AG04449 (cell line): ENCODE results near the gene GALK1.

ENCODE experiments used
- CTCF ChIA-PET: fragments of 350-600 bp; formaldehyde crosslinking; extraction: SDS; loops from one replicate; lab custom pipeline; 2021; ENCODE audit warnings: antibody characterized with exemption; lab: Yijun Ruan, JAX
- POLR2A ChIA-PET: fragments of 400-600, 350-600 bp; formaldehyde crosslinking; extraction: SDS; loops from one replicate; lab custom pipeline; 2020; ENCODE audit warnings: antibody characterized with exemption, inconsistent platforms; lab: Yijun Ruan, JAX
- DNase-seq: peaks from one replicate; pipeline ENCODE4 v3.0.0-alpha.2; 2010; ENCODE audit warnings: low read depth, low spot score
- H3K4me3 ChIP-seq: 2 replicates; pipeline ENCODE4 v1.5.1; 2011; ENCODE audit warnings: low read depth, mild to moderate bottlenecking, control low read depth, low read length
- TF ChIP-seq, protein P1 (sequence below): IDR thresholded peaks from one replicate; pipeline ENCODE4 v1.5.1; 2011; ENCODE audit warnings: mild to moderate bottlenecking, moderate library complexity, low read length, control low read depth, inconsistent platforms; ENCODE audit not compliant: insufficient read depth; ENCODE audit errors: missing control alignments

GALK1 gene

DNA sequence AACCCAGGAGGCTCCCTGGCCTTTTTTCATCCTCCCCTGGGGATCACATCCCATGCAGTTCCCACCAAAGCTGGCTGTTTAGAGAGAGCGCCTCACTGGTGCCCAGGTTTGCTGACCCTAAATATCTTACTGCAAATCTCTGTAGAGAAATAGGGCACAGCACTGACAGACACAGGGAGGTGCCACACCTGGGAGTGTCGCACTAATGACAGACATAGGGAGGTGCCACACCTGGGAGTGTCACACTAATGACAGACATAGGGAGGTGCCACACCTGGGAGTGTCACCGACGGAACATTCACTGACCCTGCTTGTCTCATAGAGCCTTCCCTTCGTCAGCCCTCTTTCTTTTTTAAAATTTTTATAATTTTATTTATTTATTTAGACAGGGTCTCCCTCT lies 45.2 kb upstream of the GALK1 start:
- TF ChIP-seq, protein P1, sequence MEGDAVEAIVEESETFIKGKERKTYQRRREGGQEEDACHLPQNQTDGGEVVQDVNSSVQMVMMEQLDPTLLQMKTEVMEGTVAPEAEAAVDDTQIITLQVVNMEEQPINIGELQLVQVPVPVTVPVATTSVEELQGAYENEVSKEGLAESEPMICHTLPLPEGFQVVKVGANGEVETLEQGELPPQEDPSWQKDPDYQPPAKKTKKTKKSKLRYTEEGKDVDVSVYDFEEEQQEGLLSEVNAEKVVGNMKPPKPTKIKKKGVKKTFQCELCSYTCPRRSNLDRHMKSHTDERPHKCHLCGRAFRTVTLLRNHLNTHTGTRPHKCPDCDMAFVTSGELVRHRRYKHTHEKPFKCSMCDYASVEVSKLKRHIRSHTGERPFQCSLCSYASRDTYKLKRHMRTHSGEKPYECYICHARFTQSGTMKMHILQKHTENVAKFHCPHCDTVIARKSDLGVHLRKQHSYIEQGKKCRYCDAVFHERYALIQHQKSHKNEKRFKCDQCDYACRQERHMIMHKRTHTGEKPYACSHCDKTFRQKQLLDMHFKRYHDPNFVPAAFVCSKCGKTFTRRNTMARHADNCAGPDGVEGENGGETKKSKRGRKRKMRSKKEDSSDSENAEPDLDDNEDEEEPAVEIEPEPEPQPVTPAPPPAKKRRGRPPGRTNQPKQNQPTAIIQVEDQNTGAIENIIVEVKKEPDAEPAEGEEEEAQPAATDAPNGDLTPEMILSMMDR = no peak
- no peak for DNase-seq
- ChIA-PET POLR2A (no interaction called here), CTCF (no interaction called here)
- no peak overlapping the region for H3K4me3 ChIP-seq

DNA sequence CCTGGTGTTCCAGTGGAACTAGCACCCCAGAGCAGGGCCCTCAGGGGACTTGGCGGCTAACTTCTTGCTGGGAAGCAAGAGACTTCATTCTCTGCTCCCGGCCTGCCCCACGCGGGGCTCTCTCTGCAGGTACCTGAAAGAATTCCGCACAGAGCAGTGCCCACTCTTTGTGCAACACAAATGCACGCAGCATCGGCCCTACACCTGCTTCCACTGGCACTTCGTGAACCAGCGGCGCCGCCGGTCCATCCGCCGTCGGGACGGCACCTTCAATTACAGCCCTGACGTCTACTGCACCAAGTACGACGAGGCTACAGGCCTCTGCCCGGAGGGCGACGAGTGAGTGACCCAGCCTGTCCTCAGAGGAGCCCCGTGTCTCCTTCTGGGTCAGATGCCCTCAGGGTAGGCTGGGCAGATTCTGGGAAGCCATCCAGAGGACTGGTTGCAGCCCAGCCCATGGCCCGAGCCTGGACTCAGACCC lies 44.7 kb upstream of the GALK1 start:
- CTCF ChIA-PET = interaction anchor here (3.3 kb wide), 1 partner anchor 27 kb away, joined by 11 read pairs; no protein-coding TSS in a partner anchor
- TF ChIP-seq, protein P1 = no peak
- POLR2A ChIA-PET = interaction anchor here (1.0 kb wide), 1 partner anchor 30 kb away, joined by 5 read pairs; a partner anchor contains a TSS
- no peak for DNase-seq
- H3K4me3 ChIP-seq = no peak overlapping the region

GRCh38 chr17:75808905-75809621 lies 44.1 kb upstream of the GALK1 start:
- TF ChIP-seq, protein P1 = no peak
- ChIA-PET POLR2A (interaction anchor here (1.0 kb wide), 1 partner anchor 29 kb away, joined by 5 read pairs; a partner anchor contains a TSS), CTCF (interaction anchor here (0.6 to 3.3 kb wide), 2 partner anchors 24 to 26 kb away, joined by 3 to 11 read pairs; no protein-coding TSS in a partner anchor)

DNA sequence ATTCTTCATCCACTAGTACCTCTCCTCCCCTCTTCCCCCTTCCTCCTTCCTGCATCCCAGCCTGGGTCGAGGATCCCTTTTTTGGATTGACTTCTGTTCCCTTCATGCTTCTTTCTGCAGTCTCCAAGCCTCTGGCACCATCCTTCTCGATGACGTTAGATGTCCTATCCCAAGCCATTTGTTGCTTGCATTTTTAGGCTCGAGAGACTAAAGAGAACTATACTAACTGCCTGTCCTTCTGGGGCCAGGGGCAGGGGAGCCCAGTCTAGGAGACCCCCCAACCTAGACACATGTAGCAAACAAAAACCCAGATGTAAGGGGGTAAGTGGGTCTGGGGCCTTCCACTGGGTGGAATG lies 43.5 kb upstream of the GALK1 start:
- H3K4me3 ChIP-seq = no peak overlapping the region
- DNase-seq = no peak
- ChIA-PET POLR2A (interaction anchor here (1.0 kb wide), 1 partner anchor 29 kb away, joined by 5 read pairs; a partner anchor contains a TSS), CTCF (interaction anchor here (0.6 to 3.3 kb wide), 3 partner anchors 24 to 176 kb away, joined by 3 to 11 read pairs (median 3); no protein-coding TSS in a partner anchor)
- TF ChIP-seq, protein P1 = no peak

More at GRCh38 chr17:75808905-75809621, 44.1 kb upstream of the GALK1 start:
- DNase-seq = no peak
- no peak overlapping the region for H3K4me3 ChIP-seq

- ChIA-PET POLR2A (no interaction called here), CTCF (interaction anchor here (0.9 to 3.3 kb wide), 4 partner anchors 22 to 175 kb away, joined by 3 to 11 read pairs (median 3); partner anchors contain the start of gene GALK1)
- no peak overlapping the region for H3K4me3 ChIP-seq
- DNase-seq = no peak
- TF ChIP-seq, protein P1 = no peak
Measured at GRCh38 chr17:75807861-75808260, 42.9 kb upstream of the GALK1 start.
